Choroid plexus epithelial cell (primary cell): ENCODE results near the gene UPP2.

Experiments
- DNase-seq: peaks from one replicate; pipeline ENCODE4 v3.0.0-alpha.2; 2010; ENCODE audit warnings: low read depth
- H3K4me3 ChIP-seq: 2 replicates; pipeline ENCODE4 v1.5.1; 2011; ENCODE audit warnings: low read depth, mild to moderate bottlenecking, control low read depth, low read length, moderate library complexity
- CTCF ChIP-seq: conservative IDR thresholded peaks from 2 replicates; pipeline ENCODE4 v1.5.1; 2011; ENCODE audit warnings: low read depth, mild to moderate bottlenecking, control low read depth, inconsistent platforms, low read length, moderate library complexity

Gene UPP2

GRCh38 chr2:158102446-158102845 lies 770 bp downstream of the UPP2 start:
- TF ChIP-seq CTCF: no peak
- peak; percentile 28 for DNase-seq
- no peak overlapping the region for H3K4me3 ChIP-seq

GRCh38 chr2:158103411-158104012 lies 1.8 kb downstream of the UPP2 start:
- no peak for TF ChIP-seq CTCF
- DNase-seq: no peak
- no peak overlapping the region for H3K4me3 ChIP-seq

GRCh38 chr2:158104903-158105302 lies 3.2 kb downstream of the UPP2 start:
- DNase-seq: no peak
- no peak for TF ChIP-seq CTCF
- no peak overlapping the region for H3K4me3 ChIP-seq

- DNase-seq: no peak
- TF ChIP-seq CTCF: no peak
- H3K4me3 ChIP-seq: no peak overlapping the region
Observed at GRCh38 chr2:158112992-158113391, 11.3 kb downstream of the UPP2 start.

- no peak for DNase-seq
- no peak overlapping the region for H3K4me3 ChIP-seq
Observed at GRCh38 chr2:158113741-158114295, 12.1 kb downstream of the UPP2 start.

GRCh38 chr2:158114516-158114915 lies 12.8 kb downstream of the UPP2 start:
- DNase-seq: no peak
- H3K4me3 ChIP-seq: no peak overlapping the region
- no peak for TF ChIP-seq CTCF

More at GRCh38 chr2:158113741-158114295, 12.1 kb downstream of the UPP2 start:
- no peak for TF ChIP-seq CTCF

GRCh38 chr2:158115202-158115767 lies 13.6 kb downstream of the UPP2 start:
- no peak for DNase-seq
- no peak overlapping the region for H3K4me3 ChIP-seq
- TF ChIP-seq CTCF: no peak
